T-helper 1 cell treated with Interleukin-12 subunit alpha and Interleukin-12 subunit beta and Interleukin-4 antibody, amounts not matched to agents 30 μg/mL and 1 μg/mL, for 36 hours (primary cell): ENCODE data around the gene LRRN4CL.
"Not testable (repeated sequence)": the region's sequence is repeated elsewhere in the genome, so short reads cannot be mapped to it uniquely, and the experiment has no call there.

Source experiments
- H3K27ac Mint-ChIP-seq: one replicate; pipeline ENCODE4 v1.8.0; 2021; ENCODE audit warnings: mild to moderate bottlenecking, mixed read lengths
- H3K27me3 Mint-ChIP-seq: one replicate; pipeline ENCODE4 v1.8.0; 2021; ENCODE audit warnings: low read depth, mixed read lengths
- H3K36me3 Mint-ChIP-seq: one replicate; pipeline ENCODE4 v1.8.0; 2021; ENCODE audit warnings: low read depth, mixed read lengths
- H3K4me1 Mint-ChIP-seq: one replicate; pipeline ENCODE4 v1.8.0; 2021; ENCODE audit warnings: low read depth, mixed read lengths
- H3K4me3 Mint-ChIP-seq: one replicate; pipeline ENCODE4 v1.8.0; 2021; ENCODE audit warnings: mild to moderate bottlenecking, moderate library complexity, mixed read lengths
- H3K9me3 Mint-ChIP-seq: one replicate; pipeline ENCODE4 v1.8.0; 2021; ENCODE audit warnings: mixed read lengths

Gene LRRN4CL

GRCh38 chr11:62703921-62704320 is 14.6 kb upstream of the LRRN4CL start:
- peaks cover 11% of the 10 kb centered on the region for H3K36me3 Mint-ChIP-seq
- not testable (repeated sequence) for H3K4me3 Mint-ChIP-seq, H3K27ac Mint-ChIP-seq, H3K9me3 Mint-ChIP-seq, H3K27me3 Mint-ChIP-seq
- H3K4me1 Mint-ChIP-seq: peaks cover 35% of the 10 kb centered on the region

DNA sequence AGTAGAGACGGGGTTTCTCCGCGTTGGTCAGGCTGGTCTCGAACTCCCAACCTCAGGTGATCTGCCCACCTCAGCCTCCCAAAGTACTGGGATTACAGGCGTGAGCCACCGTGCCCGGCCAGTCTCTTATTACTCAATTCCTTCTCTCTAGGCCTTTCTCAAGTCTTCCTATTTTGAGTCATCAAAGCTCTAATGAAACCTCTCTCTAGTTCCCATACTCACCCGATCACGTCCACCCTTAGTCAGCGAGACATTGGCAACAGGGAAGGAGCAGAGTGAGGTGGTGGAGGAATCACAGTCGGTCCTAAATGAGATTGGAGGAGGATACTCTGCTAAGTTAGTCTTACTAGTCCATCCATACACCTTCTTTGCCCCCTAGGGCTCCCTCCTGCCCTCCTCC is 12.9 kb upstream of the LRRN4CL start:
- Mint-ChIP-seq H3K27me3 (no peaks in the 10 kb centered on the region), H3K4me1 (peaks cover 20% of the 10 kb centered on the region), H3K4me3 (no peak overlapping the region), H3K9me3 (no peaks in the 10 kb centered on the region), H3K27ac (peak overlapping the region; percentile 64), H3K36me3 (peaks cover 11% of the 10 kb centered on the region)

- peaks cover 23% of the 10 kb centered on the region for H3K36me3 Mint-ChIP-seq
- no peaks in the 10 kb centered on the region for H3K9me3 Mint-ChIP-seq
- peaks cover 8% of the 10 kb centered on the region for H3K4me1 Mint-ChIP-seq
- no peak overlapping the region for H3K4me3 Mint-ChIP-seq
- H3K27me3 Mint-ChIP-seq: no peaks in the 10 kb centered on the region
- H3K27ac Mint-ChIP-seq: peak overlapping the region; percentile 18
Observed at GRCh38 chr11:62694455-62695167, 5.3 kb upstream of the LRRN4CL start.

- H3K4me1 Mint-ChIP-seq, H3K27me3 Mint-ChIP-seq, H3K27ac Mint-ChIP-seq, H3K9me3 Mint-ChIP-seq, H3K4me3 Mint-ChIP-seq: not testable (repeated sequence)
- peaks cover 26% of the 10 kb centered on the region for H3K36me3 Mint-ChIP-seq
Observed at GRCh38 chr11:62693624-62694023, 4.3 kb upstream of the LRRN4CL start.

- Mint-ChIP-seq H3K27me3 (peaks cover 9% of the 10 kb centered on the region), H3K4me1 (no peaks in the 10 kb centered on the region), H3K27ac (no peak overlapping the region), H3K9me3 (no peaks in the 10 kb centered on the region), H3K36me3 (peaks cover 20% of the 10 kb centered on the region), H3K4me3 (no peak overlapping the region)
Observed at GRCh38 chr11:62688491-62688890, 839 bp downstream of the LRRN4CL start.

DNA sequence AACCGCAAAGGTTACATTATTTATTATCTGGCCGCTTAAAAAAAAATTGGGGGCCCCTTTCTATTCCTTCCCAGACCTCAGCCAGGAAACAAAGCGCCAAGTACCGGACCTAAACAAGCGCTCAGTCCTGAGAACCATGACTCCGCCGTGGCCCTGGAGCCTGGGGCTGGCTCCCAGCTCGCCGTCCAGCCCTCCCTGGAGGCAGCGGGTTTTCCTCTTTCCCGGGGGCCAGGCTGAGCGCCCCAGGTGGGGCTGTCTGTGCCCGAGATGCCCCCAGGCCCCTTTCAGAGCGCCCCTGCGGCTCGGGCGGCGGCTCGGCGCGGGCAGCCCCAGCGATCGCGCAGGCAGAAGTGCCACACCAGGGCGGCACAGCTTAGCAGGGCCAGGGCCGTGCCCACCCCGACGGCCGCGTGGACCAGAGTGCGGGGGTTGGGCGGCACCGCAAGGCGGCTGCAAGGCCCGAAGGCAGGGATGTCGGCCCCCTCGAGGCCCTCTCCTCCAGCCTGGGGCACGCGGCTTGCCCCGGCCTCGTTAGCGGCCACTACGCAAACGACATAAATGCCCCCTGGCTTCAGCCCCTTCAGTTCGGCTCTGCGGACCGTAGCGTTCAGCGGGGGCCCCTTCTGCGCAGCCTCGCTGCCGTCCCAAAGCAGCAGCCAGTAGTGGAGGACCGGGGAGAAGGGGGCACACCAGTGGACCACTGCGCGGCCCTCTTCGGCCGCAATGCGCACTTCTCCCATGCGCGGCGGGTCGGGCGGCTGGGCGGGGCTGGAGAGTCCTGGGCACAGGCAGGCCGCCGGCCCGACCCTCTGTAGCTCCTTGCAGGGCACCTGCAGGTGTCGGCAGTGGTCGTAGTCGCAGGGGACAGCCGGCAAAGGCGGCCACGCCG is 1.6 kb downstream of the LRRN4CL start:
- H3K36me3 Mint-ChIP-seq: peaks cover 17% of the 10 kb centered on the region
- no peak overlapping the region for H3K27ac Mint-ChIP-seq
- H3K4me3 Mint-ChIP-seq: no peak overlapping the region
- H3K27me3 Mint-ChIP-seq: peaks cover 9% of the 10 kb centered on the region
- H3K4me1 Mint-ChIP-seq: no peaks in the 10 kb centered on the region
- no peaks in the 10 kb centered on the region for H3K9me3 Mint-ChIP-seq

GRCh38 chr11:62682518-62682917 is 6.8 kb downstream of the LRRN4CL start:
- no peaks in the 10 kb centered on the region for H3K27me3 Mint-ChIP-seq
- no peak overlapping the region for H3K4me3 Mint-ChIP-seq

GRCh38 chr11:62680825-62681240 is 8.5 kb downstream of the LRRN4CL start:
- Mint-ChIP-seq H3K27ac (peak overlapping the region; percentile 57), H3K4me1 (peaks cover 28% of the 10 kb centered on the region), H3K4me3 (peak overlapping the region; percentile 38), H3K36me3 (peaks cover 19% of the 10 kb centered on the region), H3K9me3 (no peaks in the 10 kb centered on the region), H3K27me3 (no peaks in the 10 kb centered on the region)

More at GRCh38 chr11:62682518-62682917, 6.8 kb downstream of the LRRN4CL start:
- H3K9me3 Mint-ChIP-seq: no peaks in the 10 kb centered on the region
- peaks cover 16% of the 10 kb centered on the region for H3K4me1 Mint-ChIP-seq
- H3K27ac Mint-ChIP-seq: no peak overlapping the region
- peaks cover 8% of the 10 kb centered on the region for H3K36me3 Mint-ChIP-seq

DNA sequence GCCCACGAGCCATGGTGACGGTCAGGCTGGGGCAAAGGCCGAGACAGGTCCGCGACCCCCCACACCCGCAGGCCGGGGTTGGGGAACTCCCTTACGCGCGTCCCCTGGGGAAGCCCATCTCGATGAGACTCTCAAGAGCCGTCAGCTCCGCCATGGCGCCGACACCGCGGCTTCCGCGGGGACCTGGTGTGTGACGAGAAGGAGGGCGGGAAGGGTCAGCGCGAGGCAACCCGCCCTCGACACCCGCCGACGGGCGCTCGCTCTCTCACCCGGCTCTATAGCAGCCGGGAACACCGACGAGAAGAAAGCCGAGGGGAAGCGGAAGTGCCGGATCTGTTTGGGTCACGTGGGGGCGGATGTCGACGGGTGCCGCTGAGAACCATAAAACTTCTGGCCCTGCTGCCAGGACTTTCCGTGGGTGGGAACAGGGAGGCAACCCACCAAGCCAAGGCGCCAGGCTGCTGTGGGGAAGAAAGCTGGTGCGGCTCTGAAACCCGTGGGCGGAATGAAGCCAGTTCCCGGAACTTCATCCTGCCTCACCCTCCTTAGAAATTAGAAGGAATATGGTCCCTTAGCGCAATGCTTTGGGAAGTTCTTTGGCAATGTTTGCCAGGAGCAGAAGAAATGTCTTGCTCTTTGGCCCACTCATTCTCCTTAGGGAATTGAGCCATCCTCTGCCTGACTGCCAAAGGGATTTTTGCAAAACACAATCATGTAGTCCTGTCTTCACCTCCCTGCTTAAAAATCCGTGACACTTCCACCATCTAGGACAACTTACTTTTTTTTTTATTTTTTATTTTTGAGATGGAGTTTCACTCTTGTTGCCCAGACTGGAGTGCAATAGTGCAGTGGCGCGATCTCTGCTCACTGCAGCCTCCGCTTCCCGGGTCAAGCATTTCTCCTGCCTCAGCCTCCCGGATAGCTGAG is 10.3 kb downstream of the LRRN4CL start, which contains the start of gene UBXN1:
UBXN1 (minus strand) TSS at position 304 of the 927 bp plus-strand sequence; CDS start at position 154, 150 bp downstream.
- H3K9me3 Mint-ChIP-seq: no peaks in the 10 kb centered on the region
- peak within 1 kb of the TSS; percentile 85 for H3K4me3 Mint-ChIP-seq
- H3K27ac Mint-ChIP-seq: peak within 1 kb of the TSS; percentile 88
- H3K27me3 Mint-ChIP-seq: no peaks in the 10 kb centered on the region
- H3K4me1 Mint-ChIP-seq: peaks cover 31% of the 10 kb centered on the region
- peaks cover 22% of the 10 kb centered on the region for H3K36me3 Mint-ChIP-seq

GRCh38 chr11:62678433-62678769 is 10.9 kb downstream of the LRRN4CL start:
- H3K4me3 Mint-ChIP-seq: peak overlapping the region; percentile 85
- H3K4me1 Mint-ChIP-seq: peaks cover 31% of the 10 kb centered on the region
- peak overlapping the region; percentile 88 for H3K27ac Mint-ChIP-seq
- no peaks in the 10 kb centered on the region for H3K27me3 Mint-ChIP-seq
- H3K36me3 Mint-ChIP-seq: peaks cover 22% of the 10 kb centered on the region
- no peaks in the 10 kb centered on the region for H3K9me3 Mint-ChIP-seq

DNA sequence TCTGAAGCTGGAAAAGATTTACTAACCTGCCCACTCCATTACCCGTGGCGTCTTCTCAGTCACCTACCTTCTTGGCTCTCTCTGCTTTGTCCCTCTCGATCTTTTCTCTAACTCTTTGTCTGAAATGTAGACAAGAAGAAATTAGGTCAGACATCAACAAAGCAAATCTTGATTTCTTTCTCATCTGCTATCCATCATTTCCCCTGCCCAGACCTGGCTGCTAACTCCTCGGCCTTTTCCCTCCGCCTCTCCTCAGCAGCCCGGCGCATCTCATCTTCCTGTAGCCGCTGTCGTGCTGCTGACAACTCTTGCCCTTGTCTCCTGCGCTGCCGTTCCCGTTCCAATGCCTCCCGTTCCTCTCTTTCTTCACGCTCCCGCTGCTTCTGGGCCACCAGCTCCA is 11.6 kb downstream of the LRRN4CL start:
- no peaks in the 10 kb centered on the region for H3K27me3 Mint-ChIP-seq
- peak overlapping the region; percentile 85 for H3K4me3 Mint-ChIP-seq
- peak overlapping the region; percentile 70 for H3K27ac Mint-ChIP-seq
- peaks cover 22% of the 10 kb centered on the region for H3K36me3 Mint-ChIP-seq
- peaks cover 35% of the 10 kb centered on the region for H3K4me1 Mint-ChIP-seq
- H3K9me3 Mint-ChIP-seq: no peaks in the 10 kb centered on the region

- Mint-ChIP-seq H3K4me1 (peaks cover 36% of the 10 kb centered on the region), H3K27me3 (no peaks in the 10 kb centered on the region), H3K4me3 (peak overlapping the region; percentile 85), H3K27ac (peak overlapping the region; percentile 34), H3K9me3 (no peaks in the 10 kb centered on the region), H3K36me3 (peaks cover 23% of the 10 kb centered on the region)
Observed at GRCh38 chr11:62677156-62677555, 12.2 kb downstream of the LRRN4CL start.

GRCh38 chr11:62676698-62677097 is 12.6 kb downstream of the LRRN4CL start:
- Mint-ChIP-seq H3K36me3 (peaks cover 25% of the 10 kb centered on the region), H3K9me3 (no peaks in the 10 kb centered on the region), H3K4me1 (peaks cover 38% of the 10 kb centered on the region), H3K27ac (peak overlapping the region; percentile 34), H3K27me3 (no peaks in the 10 kb centered on the region), H3K4me3 (peak overlapping the region; percentile 85)

- H3K9me3 Mint-ChIP-seq, H3K27ac Mint-ChIP-seq, H3K27me3 Mint-ChIP-seq, H3K4me3 Mint-ChIP-seq: not testable (repeated sequence)
- peaks cover 32% of the 10 kb centered on the region for H3K4me1 Mint-ChIP-seq
- peaks cover 29% of the 10 kb centered on the region for H3K36me3 Mint-ChIP-seq
Observed at GRCh38 chr11:62675415-62675814, 13.9 kb downstream of the LRRN4CL start.
